ENCODE data around the gene MSANTD1.

MSANTD1 gene

DNA sequence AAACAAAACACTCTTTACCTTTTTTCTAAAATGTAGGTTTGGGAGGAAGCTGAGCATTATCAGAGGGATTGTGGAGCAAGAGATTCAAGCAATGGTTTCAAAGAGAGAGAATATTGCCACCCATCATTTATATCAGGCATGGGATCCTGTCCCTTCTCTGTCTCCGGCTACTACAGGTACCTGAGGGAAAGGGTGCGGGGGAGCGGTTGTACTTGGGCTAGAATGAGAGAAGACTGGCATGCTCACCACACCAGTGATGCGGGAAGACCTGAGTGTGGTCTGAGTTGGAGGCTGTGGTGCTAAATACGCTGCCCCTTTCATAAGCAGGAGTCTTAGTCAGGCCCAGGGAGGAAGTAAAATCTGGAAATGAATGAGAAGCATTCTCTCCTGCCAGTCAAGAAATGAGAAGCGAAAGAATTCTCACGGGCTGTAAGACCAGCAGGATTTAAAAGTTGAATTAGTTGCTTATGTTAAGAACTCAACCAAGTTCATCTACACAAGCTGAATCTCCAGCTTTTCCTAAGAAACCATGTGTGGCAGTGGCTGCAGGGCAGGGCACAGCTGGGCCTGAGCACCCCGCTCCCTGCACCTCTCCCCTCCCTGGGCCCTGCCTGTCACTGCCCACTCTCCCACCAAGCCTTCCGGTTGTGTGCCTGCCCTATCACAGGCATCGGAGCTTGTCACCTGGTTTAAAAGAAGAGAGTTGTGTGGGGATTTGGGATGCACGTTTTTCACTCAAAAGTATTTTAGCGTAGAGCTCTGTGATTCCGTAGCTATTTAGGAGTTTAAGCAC is 24.8 kb upstream of the MSANTD1 start:
- Mint-ChIP-seq H3K27ac (no peak overlapping the region), H3K9me3 (no peaks in the 10 kb centered on the region), H3K4me3 (no peak overlapping the region), H3K27me3 (no peaks in the 10 kb centered on the region), H3K36me3 (peaks cover 19% of the 10 kb centered on the region), H3K4me1 (no peaks in the 10 kb centered on the region)

DNA sequence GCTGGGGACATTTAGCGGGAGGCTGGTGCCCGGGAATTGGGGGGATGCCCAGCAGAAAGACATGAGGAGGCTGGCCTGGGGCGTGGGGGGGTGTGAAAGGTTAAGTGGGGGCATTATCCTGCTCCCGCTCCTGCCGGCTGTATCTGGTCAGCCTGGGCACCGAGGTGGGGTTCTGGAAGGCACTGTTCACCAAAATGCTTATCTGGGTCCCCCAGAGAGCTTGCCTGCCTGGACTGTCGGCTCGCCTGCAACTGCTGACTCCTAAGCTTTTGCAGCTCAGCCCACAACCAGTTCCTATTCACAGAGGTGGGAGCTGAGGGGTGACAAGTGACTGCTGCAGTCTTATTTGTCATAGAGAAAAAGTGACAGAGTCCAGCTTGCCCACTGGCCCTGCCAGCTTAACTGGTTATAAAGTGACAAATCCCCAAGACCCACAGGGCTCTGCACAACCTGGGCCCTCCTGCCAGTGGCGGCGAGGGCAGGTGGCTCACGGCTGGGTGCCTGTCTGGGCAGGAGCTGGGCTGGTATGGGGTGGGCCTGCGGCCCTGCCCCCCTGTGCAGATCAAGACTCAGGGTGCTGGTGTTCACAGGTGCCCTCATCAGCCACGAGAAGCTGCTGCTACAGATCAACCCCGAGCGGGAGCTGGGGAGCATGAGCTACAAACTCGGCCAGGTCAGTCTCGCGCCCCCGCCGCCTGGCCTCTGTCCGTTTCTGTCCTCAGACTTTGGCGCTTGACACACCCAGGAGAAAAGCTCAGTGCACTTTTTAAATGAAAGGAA is 23.7 kb upstream of the MSANTD1 start:
- Mint-ChIP-seq H3K27ac (no peak overlapping the region), H3K9me3 (no peaks in the 10 kb centered on the region), H3K4me1 (no peaks in the 10 kb centered on the region), H3K4me3 (no peak overlapping the region), H3K36me3 (peaks cover 22% of the 10 kb centered on the region), H3K27me3 (no peaks in the 10 kb centered on the region)

- H3K9me3 Mint-ChIP-seq = no peaks in the 10 kb centered on the region
- no peak overlapping the region for H3K4me3 Mint-ChIP-seq
- H3K4me1 Mint-ChIP-seq = no peaks in the 10 kb centered on the region
- H3K36me3 Mint-ChIP-seq = peaks cover 24% of the 10 kb centered on the region
- H3K27me3 Mint-ChIP-seq = no peaks in the 10 kb centered on the region
- no peak overlapping the region for H3K27ac Mint-ChIP-seq
Observed at GRCh38 chr4:3225936-3226335, 23.0 kb upstream of the MSANTD1 start.

GRCh38 chr4:3226467-3226866 is 22.5 kb upstream of the MSANTD1 start:
- no peaks in the 10 kb centered on the region for H3K9me3 Mint-ChIP-seq
- H3K36me3 Mint-ChIP-seq = peaks cover 21% of the 10 kb centered on the region
- no peak overlapping the region for H3K4me3 Mint-ChIP-seq
- no peak overlapping the region for H3K27ac Mint-ChIP-seq
- no peaks in the 10 kb centered on the region for H3K4me1 Mint-ChIP-seq
- H3K27me3 Mint-ChIP-seq = no peaks in the 10 kb centered on the region

- Mint-ChIP-seq H3K27ac (no peak overlapping the region), H3K4me1 (no peaks in the 10 kb centered on the region), H3K4me3 (no peak overlapping the region), H3K9me3 (no peaks in the 10 kb centered on the region), H3K27me3 (no peaks in the 10 kb centered on the region), H3K36me3 (peaks cover 25% of the 10 kb centered on the region)
Observed at GRCh38 chr4:3226944-3227343, 22.0 kb upstream of the MSANTD1 start.

DNA sequence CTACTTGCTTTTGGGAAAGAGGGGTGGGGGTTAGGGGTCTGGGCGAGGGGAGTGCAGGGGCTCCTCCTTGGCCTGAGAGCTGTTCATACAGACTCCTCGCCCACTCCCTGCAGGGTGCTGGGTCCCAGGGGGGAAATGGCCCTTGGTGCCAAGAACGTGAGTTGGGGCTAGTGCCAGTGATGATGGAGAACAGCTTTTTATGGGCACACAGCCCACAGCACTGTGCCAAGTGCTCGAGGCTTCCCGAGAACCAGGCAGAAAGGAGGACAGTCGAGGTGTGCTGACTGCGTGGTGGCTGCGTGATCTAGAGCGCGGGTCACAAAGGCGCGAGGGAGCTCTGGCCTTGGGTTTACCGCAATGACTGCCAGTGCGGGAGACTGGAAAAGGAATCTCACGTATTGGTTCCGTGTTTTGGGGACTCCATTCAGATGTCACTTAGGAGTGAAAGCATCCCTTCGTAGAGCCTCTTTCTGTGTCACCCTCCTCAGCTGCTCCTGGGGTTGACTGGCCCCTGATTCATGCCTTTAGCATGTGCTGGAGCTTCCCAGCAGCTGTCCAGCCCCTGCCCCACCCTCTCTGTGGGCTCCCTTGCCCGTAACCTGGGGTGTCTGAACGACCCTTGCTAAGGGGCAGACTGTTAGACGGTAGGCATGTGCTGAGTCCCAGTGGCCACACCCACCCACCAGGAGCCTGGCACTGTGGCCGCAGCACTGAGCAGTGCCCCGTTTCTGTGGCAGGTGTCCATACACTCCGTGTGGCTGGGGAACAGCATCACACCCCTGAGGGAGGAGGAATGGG is 20.9 kb upstream of the MSANTD1 start:
- H3K27me3 Mint-ChIP-seq = no peaks in the 10 kb centered on the region
- H3K9me3 Mint-ChIP-seq = no peaks in the 10 kb centered on the region
- H3K4me1 Mint-ChIP-seq = no peaks in the 10 kb centered on the region
- peaks cover 24% of the 10 kb centered on the region for H3K36me3 Mint-ChIP-seq
- H3K27ac Mint-ChIP-seq = no peak overlapping the region
- H3K4me3 Mint-ChIP-seq = no peak overlapping the region

DNA sequence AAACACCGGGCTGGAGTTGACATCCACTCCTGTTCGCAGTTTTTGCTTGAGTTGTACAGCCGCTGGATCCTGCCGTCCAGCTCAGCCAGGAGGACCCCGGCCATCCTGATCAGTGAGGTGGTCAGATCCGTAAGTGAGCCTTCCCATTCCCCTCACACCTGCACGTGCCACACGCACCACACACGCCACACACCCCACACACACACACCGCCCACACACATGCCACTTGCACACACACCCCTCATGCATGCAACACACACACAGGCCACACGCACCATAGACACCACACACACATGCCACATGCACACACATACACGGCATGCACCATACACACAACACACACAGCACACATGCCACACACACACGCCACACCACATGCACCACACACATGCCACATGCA is 20.1 kb upstream of the MSANTD1 start:
- H3K27ac Mint-ChIP-seq = no peak overlapping the region

DNA sequence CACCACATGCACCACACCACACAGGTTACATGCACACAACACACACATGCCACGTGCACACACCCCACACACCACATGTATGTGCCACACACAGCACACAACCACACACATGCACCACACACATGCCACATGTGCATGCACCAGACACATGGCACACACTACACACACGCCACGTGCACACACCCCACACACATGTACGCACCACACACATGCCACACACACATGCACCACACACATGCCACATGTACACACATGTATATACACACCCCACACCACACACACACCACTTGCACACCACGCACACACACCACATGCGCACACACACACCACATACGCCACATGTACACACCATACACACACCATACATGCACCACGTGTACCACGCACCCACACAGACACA is 19.6 kb upstream of the MSANTD1 start:
- peaks cover 17% of the 10 kb centered on the region for H3K36me3 Mint-ChIP-seq
- H3K27me3 Mint-ChIP-seq = no peaks in the 10 kb centered on the region
- H3K4me3 Mint-ChIP-seq = no peak overlapping the region
- H3K4me1 Mint-ChIP-seq = no peaks in the 10 kb centered on the region
- no peak overlapping the region for H3K27ac Mint-ChIP-seq
- no peaks in the 10 kb centered on the region for H3K9me3 Mint-ChIP-seq

More for the DNA sequence above, 20.1 kb upstream of the MSANTD1 start:
- no peaks in the 10 kb centered on the region for H3K27me3 Mint-ChIP-seq
- H3K9me3 Mint-ChIP-seq = no peaks in the 10 kb centered on the region
- H3K4me1 Mint-ChIP-seq = no peaks in the 10 kb centered on the region
- no peak overlapping the region for H3K4me3 Mint-ChIP-seq
- peaks cover 20% of the 10 kb centered on the region for H3K36me3 Mint-ChIP-seq

DNA sequence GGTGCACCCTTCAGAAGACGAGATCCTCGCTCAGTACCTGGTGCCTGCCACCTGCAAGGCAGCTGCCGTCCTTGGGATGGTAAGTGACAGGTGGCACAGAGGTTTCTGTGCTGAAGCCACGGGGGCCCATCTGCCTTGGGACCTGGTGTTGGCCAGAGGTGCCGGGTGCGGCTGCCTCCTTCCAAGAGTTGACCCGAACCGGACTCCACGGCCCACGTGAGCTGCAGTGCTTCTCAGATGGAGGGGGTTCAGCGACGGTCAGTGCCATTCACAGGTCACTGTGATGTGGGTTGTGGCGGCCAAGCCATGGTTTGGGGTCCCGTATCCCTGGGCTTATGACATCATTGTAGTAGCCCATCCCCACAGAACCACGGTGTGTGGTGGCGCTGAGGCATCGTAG is 19.0 kb upstream of the MSANTD1 start:
- no peak overlapping the region for H3K4me3 Mint-ChIP-seq

GRCh38 chr4:3231471-3231870 is 17.5 kb upstream of the MSANTD1 start:
- Mint-ChIP-seq H3K27ac (no peak overlapping the region), H3K36me3 (peaks cover 13% of the 10 kb centered on the region), H3K27me3 (no peaks in the 10 kb centered on the region), H3K4me1 (no peaks in the 10 kb centered on the region), H3K4me3 (no peak overlapping the region), H3K9me3 (no peaks in the 10 kb centered on the region)

More for the DNA sequence above, 19.0 kb upstream of the MSANTD1 start:
- no peaks in the 10 kb centered on the region for H3K4me1 Mint-ChIP-seq
- H3K27ac Mint-ChIP-seq = no peak overlapping the region
- no peaks in the 10 kb centered on the region for H3K9me3 Mint-ChIP-seq
- peaks cover 14% of the 10 kb centered on the region for H3K36me3 Mint-ChIP-seq
- no peaks in the 10 kb centered on the region for H3K27me3 Mint-ChIP-seq

DNA sequence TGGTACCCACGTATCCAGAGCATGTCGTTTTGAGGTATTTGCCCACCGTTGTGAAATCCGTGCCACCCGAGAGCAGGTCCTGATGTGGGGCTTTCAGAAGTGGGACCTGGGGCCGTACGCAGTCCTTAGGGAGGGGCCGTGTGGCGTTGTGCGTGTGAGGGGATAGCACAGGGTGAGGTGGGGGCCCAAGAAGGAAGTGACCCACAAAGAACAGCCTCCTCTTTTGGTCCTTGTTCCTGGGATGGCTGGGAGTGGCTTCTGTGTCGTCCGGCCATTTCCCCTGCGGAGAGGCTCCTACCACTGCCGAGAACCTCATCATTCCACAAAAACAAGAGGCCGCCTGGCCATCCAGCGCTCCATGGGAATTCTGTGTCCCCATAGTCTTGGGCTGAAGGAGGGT is 17.0 kb upstream of the MSANTD1 start:
- Mint-ChIP-seq H3K27ac (no peak overlapping the region), H3K4me3 (no peak overlapping the region), H3K4me1 (no peaks in the 10 kb centered on the region), H3K27me3 (no peaks in the 10 kb centered on the region), H3K9me3 (no peaks in the 10 kb centered on the region), H3K36me3 (peaks cover 13% of the 10 kb centered on the region)

GRCh38 chr4:3232871-3233271 is 16.1 kb upstream of the MSANTD1 start:
- H3K4me3 Mint-ChIP-seq = no peak overlapping the region
- no peaks in the 10 kb centered on the region for H3K27me3 Mint-ChIP-seq
- H3K4me1 Mint-ChIP-seq = no peaks in the 10 kb centered on the region
- H3K27ac Mint-ChIP-seq = no peak overlapping the region
- peaks cover 13% of the 10 kb centered on the region for H3K36me3 Mint-ChIP-seq
- no peaks in the 10 kb centered on the region for H3K9me3 Mint-ChIP-seq

DNA sequence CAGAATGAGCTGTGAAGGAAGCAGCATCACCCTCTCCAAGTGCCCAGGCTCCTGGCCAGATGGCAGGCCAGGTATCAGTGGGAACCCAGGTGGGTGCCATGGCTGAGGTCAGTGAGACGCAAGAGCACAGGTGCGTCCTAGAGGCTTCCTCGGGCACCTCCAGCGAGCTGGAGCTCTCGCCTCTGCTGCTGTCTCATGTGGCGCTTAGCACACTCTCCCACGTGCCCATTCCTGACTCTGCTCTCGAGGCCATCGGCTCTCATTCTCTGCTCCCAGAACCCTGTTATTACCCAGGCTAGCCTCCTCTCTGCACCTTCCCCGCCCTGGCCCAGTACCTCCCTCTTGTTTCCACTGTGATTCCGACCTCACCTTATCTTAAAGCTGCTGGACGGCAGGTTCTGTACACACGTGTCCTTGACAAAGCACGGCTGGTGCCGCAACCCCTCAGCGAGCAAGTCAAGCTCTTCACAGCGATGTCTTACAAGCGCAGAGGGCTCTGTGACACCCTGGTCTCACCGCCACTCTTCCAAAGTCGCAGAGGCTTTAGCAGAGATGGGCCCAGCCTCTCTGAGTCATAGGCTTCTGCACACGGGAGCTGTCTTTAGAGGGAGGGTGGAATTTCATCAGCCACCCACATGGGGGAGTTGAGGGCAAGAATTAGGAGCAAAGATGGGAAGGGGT is 15.4 kb upstream of the MSANTD1 start:
- Mint-ChIP-seq H3K9me3 (no peaks in the 10 kb centered on the region), H3K4me1 (no peaks in the 10 kb centered on the region), H3K27me3 (no peaks in the 10 kb centered on the region), H3K27ac (no peak overlapping the region), H3K4me3 (no peak overlapping the region), H3K36me3 (peaks cover 13% of the 10 kb centered on the region)

- H3K4me3 Mint-ChIP-seq = no peak overlapping the region
- no peaks in the 10 kb centered on the region for H3K9me3 Mint-ChIP-seq
- no peak overlapping the region for H3K27ac Mint-ChIP-seq
- no peaks in the 10 kb centered on the region for H3K27me3 Mint-ChIP-seq
- H3K4me1 Mint-ChIP-seq = no peaks in the 10 kb centered on the region
- H3K36me3 Mint-ChIP-seq = peaks cover 8% of the 10 kb centered on the region
Observed at GRCh38 chr4:3234171-3235029, 14.6 kb upstream of the MSANTD1 start.

DNA sequence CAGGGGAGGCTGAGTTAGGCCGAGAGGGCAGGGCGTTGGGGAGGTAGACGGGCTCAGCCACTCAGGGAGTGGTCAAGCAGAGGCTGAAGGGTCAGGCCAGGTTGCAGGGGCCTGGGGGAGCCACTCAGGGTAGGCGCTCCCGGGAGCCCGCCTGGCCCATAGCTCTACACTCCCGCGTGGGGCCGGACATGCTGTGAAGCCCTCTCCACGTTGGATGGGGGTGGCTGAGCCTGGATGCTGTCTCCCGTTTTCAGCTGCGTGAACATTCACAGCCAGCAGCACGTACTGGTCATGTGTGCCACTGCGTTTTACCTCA is 14.0 kb upstream of the MSANTD1 start:
- Mint-ChIP-seq H3K36me3 (peaks cover 8% of the 10 kb centered on the region), H3K27me3 (no peaks in the 10 kb centered on the region), H3K4me3 (no peak overlapping the region), H3K4me1 (no peaks in the 10 kb centered on the region), H3K27ac (no peak overlapping the region), H3K9me3 (no peaks in the 10 kb centered on the region)

Data from activated naive CD4-positive, alpha-beta T cell treated with anti-CD3 and anti-CD28 coated beads, Interleukin-2, amount 50 U/mL, for 24 hours (primary cell).